NCI-H1048 (cell line): Measurements from ENCODE around the gene TCERG1L.
"Not testable (repeated sequence)": the region's sequence is repeated elsewhere in the genome, so short reads cannot be mapped to it uniquely, and the experiment has no call there.

Experiments used
- DNase-seq: peaks from one replicate; lab custom pipeline; 2025; lab: John Stamatoyannopoulos, UW

TCERG1L gene

DNA sequence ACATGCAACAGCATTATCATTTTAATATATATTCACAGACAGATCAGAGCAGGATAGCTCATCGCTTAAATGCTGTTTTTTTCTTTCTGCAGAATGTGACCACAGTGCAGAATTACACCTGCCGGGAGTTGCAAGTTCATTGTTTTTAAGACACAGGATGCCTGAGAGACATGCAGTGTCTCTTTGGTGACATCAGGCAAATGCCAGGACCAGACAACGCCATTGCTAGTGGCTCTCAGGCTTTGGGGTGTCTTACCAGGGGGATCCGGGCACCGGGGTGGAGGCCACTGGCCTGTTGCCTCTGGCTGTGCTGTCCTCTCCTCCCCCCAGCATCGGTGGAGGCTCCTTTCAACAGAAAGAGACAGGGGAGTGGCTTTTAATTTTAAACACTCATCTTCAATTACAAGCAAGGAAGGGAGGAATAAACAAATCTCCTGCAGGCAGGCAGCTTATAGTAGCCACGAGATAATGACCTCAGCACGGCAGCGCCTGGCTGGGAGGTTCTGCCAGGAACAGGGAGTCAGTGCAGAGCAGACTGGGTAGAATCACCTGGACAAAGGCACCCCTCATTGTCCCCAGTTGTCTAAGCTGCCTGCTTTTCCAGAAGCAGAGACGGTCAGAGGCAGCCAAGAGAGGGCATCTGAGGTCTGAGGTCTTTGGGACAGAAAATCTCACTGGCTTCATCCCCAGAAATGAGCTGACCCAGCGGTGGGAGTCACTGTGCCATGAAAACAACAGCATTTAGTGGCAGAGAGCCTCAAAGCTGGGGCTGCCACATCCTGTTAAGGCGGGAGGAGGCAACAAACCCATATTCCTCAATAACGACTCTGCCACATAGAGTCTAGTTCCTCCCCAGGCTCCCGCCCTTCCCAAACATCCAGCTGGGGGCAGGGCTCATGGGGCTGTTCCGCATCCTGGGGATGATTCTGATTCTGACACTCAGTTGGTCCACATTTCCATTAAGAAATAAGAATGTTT is 148.4 kb downstream of the TCERG1L start:
- DNase-seq: no peak

DNA sequence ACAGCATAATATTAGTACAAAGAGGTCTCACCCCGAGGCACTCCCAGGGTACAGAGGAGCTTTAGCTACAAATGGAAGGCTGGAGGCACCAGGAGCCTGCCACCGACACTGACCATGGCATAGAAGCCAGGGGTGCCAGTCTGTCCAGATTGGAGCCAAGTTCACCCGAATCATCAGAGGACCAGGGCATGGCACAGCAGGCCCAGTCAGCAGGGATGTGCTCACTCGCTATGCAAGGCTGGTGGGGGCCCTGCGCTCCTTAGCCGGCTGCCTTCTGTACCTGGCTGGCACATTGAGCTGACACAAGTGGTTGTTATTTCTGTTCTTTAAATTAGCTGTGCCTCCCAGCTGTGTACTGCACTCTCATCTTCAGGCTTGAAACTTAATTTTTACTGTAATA is 149.3 kb downstream of the TCERG1L start:
- no peak for DNase-seq

DNA sequence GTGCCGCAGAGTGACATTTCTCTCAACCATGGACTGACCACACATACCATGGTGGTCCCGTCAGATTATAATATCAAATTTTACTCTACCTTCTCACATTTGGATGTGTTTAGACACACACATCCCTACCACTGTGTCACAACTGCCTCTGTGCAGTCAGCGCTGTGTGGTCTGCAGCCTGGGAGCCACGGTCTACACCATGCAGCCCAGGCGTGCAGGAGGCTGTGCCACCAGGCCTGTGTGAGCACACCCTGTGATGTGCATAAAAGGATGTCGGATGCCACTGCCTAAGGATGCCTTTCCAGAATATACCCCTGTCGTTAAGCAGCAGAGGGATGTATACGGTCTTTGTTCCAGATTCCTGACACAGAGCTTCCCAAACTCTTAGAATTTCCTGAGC is 150.4 kb downstream of the TCERG1L start:
- no peak for DNase-seq

DNA sequence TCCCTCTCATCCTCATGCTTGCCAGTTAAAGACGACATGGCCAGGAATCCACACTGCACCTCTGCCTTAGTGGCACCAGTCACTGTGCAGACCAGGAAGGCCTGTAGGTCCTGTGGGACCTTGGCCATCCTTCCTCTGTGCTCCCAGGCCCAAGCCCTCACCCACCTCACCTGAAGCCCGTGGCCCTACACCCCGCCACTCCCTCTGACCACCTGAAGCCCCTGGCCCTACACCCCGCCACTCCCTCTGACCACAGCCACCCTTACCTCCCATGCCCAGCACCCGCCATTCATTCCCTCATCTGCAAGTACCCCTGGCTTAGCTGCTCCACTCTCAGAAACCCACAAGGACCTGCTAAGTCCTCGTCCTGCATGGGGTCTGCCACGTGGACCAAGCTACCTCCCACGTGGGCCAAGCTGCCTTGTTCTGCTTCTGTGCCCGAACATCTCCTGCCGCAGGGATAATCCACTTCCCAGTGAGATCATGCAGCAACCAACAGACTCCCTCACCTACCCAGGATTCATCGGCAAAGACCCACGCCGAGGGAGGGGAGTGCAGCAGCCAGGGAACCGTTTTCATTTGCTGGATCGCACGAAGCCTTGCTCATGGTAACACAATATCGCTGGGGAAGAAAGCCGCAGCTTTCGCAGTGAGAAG is 151.2 kb downstream of the TCERG1L start:
- DNase-seq: no peak

DNA sequence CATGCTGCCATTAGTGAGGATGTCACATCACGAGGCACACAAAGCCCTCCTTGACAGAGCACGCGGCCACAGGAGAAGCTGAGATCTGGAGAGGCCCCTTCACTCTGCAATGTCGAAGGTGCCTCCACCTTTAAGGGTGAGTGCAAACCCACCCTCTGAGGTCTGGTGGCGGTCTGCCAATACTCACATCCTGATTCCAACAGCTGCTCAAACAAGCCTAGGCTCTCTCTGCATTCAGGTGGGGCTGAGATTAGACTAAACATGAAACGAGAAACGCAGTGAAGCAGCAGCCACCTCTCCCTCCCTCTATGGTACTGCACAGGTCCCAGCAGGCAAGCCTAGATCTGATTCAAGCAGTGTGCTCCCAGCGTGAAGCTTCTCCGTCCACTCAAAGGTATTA is 151.8 kb downstream of the TCERG1L start:
- DNase-seq: no peak

DNA sequence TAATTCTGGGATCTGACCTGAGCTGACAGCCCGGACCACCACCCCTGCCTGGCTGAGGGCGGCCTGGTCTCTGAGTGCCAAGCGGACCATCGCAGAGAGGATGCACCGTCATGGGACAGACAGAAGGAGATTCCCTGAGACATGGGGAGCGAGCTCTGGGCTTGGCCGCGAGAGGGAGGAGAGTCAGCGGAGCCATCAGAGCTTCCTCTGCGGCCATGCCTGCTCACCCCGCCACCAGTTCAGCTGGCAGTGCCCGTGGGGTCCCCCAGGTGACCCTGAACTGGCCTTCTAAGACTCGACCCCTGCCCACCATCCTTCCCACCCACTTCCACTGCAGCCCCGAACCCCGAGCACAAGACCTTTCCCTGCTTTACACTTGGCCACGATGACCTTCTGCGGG is 152.8 kb downstream of the TCERG1L start:
- DNase-seq: no peak

DNA sequence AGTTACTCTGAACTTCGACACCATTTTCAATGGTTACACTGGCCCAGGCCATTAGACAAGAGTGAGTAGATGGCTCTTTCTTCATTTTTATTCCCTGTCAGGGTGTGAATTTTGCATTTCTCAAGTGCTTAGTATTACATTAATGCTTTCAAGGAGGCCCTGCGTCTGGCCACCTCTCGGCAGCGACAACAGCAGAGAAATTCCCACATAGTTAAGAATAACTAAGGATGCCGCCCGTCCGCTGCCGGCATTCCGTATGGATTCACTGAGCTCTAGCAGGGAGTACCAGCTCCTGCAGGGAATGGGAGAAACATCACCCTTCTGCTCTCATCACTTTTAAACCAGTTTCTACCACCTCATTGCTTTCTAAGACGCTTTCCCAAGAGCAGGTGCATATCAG is 153.6 kb downstream of the TCERG1L start:
- DNase-seq: no peak

DNA sequence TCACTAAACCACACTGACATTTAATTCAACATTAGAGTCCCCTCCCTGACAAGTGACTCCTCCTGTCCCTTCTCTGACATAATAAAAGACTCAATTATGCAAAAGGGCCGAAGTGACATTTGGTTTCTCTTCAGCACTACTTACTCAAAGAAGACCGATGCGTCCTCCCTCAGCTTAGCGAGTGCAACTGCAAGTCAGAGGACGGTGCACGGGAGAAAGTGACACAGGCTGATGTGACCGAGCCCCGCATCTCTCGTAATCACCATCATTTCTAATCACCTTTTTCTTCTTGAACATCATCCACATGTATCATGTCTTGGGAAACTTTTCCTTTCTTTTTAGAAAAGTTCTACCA is 155.7 kb downstream of the TCERG1L start:
- DNase-seq: no peak

DNA sequence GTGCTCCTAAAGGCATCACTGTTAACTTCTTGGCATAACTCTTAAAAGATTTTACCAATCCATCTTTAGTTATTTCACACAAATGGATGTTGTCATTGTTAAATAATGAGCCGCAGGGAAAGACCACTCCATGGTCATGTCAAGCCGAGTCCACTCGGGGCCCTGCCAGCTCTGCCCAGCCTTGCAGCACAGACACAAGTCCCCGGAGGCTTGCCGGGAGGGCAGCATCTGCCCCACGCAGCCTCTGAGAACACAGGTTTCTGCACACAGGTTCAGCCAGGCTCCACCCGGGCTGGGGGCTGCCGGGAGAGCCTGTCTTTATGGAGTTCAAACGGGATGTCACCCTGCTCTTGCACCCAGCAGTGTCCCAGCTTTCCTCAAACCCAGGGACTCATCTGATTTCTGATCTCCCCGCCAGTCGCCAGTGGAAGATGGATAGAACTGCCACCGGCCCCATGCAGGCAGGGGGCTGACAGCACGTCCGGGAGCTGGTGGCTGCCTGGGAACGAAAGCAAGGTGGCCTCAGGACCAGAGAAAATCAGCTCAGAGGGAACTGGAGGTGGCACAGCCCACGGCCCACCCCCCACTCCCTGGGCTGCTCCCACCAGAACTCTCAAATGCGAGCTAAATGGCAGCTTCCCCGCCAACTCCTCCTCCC is 156.2 kb downstream of the TCERG1L start:
- DNase-seq: no peak

DNA sequence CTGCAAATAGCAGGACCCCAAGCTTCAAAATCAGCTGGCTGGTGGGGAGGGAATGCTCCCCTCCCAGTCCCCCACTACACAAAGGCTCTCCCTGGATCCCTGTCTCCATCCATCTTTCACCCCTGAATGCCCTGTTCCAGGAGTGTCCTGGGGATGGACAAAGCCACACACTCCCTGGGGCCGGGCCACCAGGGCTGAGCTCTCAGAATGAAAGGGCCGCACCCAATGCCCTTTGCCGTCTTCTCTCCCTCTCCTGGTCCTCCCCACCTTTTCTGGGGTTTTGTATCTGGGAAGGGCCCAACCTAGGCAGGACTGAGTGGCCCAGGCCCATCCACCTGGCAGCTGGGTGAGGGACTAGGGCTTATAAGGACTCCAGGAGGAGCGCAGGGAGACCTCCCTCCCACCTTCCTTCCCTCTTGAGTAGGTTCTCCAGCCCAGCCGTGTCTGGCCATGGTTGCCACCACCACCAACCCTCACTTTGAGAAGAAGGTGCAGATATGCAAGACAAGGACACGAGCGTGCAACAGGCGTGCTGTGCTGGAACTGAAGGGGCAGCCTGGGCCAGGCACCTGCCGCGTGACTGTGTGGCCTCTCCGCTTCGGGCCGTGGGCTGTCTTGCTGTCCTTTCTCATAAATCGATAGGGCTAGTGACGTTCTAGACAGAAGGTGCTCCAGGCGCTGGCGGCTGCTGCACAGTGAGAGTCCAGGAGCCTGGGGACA is 157.1 kb downstream of the TCERG1L start:
- no peak for DNase-seq

DNA sequence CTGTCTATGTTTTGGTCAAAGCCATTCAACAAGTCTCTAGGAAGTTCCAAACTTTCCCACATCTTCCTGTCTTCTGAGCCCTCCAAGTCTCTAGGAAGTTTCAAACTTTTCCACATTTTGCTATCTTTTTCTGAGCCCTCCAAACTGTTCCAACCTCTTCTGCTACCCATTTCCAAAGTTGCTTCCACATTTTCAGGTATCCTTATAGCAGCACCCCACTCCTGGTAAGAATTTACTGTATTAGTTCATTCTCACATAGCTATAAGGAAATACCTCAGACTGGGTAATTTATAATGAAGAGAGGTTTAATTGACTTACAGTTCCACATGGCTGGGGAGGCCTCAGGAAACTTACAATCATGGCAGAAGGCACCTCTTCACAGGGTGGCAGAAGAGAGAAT is 159.1 kb downstream of the TCERG1L start:
- DNase-seq: not testable (repeated sequence)

DNA sequence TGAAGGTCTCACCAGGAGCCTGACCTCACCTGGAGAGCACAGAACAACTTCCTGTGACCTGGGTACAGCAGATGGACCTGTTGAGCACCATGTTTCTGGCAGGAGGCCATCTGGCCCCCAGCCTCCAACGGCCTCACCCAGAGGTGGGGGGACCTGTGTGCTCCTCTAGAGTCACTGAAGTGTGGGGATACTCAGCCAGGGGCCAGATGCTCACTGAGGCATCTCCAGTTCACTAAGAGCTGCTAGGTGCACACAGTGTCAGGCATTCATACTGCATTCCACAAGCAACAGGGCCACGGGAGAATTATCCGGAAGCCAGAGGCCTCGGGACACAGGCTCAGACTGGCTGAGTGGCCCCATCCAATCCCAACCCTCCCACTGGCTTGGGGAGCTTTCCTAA is 161.4 kb downstream of the TCERG1L start:
- DNase-seq: no peak

DNA sequence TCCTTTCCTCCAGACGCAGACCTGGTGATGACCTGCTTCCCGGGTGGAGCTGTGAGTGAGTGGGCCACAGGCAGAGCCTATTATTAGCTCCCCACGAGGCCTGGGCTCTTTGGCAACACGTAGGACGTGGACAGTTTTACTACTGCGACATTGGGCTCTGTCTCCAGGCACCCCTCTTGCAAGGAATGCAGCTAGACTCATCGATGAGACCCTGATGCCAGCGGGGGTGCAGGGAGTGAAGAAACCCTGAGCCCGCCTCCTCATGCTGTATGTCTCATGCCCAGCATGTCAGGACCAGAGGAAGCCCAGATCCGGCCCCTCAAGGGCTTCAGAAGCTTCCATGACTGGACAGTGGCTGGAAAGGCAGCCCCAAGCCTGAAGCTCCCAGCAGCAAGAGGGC is 161.9 kb downstream of the TCERG1L start:
- DNase-seq: no peak

DNA sequence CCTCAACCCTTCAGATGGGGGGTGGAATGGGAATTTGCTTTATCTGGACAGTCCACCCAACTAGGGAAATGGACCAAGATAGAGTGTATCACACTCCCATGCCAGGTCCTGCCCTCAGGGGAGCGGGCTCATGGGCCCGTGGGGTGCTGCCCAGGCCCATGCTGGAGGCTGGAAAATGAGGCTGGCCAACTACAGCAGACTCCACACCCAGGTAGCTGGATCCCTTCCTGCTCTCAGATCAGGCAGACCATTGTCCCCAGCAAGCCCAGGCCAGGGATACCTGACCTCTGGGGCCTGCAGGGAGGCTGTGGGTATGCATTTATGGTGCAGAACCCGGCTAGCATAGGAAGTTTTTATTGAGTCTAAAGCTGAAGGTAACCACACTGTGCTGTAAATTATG is 162.4 kb downstream of the TCERG1L start:
- no peak for DNase-seq

DNA sequence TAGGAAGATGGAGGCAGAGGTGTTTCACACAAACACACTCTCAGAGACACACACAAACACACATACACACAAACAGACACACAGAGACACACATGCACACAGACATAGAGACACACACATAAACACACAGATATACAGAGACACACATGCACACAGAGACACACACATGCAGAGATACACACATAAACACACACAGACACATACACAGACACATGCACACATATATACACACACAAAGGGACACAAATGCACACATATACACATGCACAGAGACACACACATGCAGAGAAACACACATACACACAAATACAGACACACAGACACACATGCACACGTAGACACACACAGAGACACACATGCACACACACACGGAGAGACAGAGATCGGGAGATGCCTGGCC is 163.3 kb downstream of the TCERG1L start:
- no peak for DNase-seq

DNA sequence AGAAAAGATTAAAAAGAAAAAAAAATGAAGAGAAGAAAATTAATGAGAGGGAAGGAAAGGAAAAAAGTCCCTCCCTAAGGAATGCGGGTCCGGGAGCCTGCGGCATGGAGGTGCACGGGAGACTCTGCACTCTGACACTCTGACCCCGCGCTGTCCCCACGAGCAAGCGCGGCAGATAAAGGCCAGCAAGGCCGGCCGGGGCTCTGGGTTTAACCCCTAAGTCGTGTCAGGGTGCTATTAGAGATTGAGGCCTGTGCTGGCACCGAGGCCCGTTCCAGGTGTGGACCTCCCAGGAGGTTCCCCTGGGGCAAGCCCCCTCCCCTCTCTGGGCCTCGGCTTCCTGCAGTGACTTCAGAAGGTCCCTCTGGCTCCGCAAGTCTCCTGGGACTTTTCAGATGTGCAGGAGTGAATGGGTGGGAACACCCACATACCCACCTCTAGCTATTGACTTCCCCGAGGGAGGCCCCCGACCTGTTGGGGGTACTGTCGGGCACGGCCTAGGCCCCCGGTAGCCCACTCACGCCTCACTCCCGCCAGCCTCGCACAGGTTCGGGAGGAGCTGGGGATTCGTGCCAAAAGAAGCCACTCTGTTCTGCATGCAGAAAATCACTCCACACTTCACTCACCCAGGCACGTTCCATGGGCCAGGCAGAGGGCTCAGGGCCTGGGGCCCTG is 164.1 kb downstream of the TCERG1L start:
- DNase-seq: no peak

DNA sequence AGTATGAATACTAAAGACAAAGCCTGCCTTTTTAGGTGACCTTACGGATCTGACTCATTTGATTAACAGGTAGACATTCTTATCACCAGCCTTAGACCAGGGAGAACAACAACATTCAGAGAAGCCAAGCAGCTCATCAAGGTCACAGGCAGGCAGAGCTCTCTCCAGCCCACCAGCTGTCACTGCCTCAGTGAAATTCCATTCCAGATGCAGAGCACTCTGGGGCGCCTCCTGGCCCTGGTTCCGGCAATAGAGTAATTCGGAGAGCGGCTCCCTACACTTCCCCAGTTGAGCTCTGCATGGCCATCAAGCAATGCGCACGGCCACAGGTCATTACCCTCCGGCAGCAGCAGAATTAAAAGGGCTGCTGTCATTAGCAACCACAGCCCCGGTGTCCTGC is 164.7 kb downstream of the TCERG1L start:
- DNase-seq: no peak

DNA sequence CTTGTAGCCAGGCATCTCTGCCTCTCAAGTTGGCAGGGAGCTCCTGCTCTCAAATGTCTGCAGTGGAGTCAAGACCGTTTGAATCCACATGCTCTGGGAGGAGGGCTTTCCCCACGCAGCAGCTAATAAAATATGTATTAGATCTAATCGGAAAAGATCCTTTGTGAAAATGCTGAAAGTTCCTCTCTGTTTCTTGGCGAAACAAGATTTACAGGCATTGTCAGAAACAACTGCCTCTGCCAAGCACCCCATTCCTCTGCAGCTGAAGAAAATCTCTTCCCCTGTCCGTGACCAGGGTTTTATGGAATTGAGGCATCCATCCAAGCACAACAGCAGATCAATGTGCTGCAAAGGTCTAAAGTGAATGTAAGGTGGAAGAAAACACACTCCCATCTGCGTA is 165.8 kb downstream of the TCERG1L start:
- DNase-seq: no peak

DNA sequence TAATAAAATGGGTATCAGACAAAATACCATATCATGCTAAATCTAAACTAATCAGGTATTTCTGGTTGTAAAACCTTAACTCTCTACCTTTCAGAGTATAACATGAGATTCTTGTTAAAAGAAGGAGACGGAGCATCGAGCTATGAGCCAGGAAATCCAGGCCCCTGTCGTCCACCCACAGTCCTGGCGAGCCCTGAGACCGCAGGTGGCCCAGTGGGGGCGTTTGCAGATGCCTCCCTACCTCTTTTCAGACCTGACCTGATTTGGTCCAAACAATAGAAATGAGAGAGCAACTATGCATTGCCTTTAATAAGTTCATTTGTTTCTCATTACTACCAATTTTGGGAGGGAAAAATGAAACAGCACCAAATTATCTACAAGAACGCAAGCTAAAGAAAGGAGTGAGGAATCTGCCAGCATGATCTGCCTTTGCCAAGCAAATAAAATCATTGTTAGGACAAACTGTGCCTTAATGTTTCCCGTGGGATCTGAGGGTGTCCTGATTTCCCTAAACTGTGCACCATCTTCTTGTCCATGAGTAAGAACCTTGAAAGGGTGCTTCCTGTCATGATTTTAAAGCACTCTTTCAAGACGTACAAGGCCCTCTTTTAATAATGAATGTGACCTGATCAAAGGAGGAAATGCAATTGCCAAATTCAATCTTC is 166.7 kb downstream of the TCERG1L start:
- no peak for DNase-seq

DNA sequence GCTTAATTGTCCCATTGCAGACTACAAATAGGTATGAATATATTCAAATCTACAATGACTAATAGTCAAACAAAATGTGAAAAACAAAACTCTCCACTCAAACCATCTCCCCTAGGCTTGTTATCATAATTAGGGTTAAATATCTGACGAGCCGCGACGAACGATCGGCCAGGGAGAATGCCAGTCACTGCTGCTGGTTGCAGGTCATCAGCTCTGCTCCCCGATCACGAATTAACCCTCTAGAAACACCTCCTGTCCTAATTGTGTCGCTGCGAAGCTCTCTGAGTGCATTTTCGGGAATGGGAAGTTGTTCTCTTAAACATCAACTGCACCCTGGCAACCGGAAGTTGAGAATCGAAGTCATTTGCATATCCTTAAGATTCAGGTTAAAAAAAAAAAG is 167.3 kb downstream of the TCERG1L start:
- no peak for DNase-seq
